Large intestine (tissue), 1 donor: ENCODE results near the gene ATG16L2. TPM values are rescaled to one million over a fixed set of nuclear protein-coding genes. Genes with fewer than 3 reads are reported as not detected.

Source experiments
- polyA plus RNA-seq: library from polyadenylated mRNA; unstranded; fragments of 120-200 nt; gene quantifications from one replicate; pipeline ENCODE4 v1.2.1, GENCODE V29; 2013

Gene ATG16L2
- polyA plus RNA-seq, 1 donor, result 47.5 TPM

Other genes with a start within 250 kb of the ATG16L2 start
- gene PDE2A, start 140.0 kb upstream of the ATG16L2 start, polyA plus RNA-seq, result 15.1 TPM
- 69.1 TPM for gene ARAP1, start 62.0 kb upstream of the ATG16L2 start, polyA plus RNA-seq
- 331 TPM for gene STARD10, start 20.4 kb upstream of the ATG16L2 start, polyA plus RNA-seq